Measurements from ENCODE around the gene NALCN. TPM values are rescaled to one million over a fixed set of nuclear protein-coding genes. Genes with fewer than 3 reads are reported as not detected.

The NALCN gene
- total and polyA plus RNA-seq, 2 of the 8 experiments (the other 6 are each of a cell fraction or from before 2014, with no cell fraction given), result 0.26 to 0.54 TPM

DNA sequence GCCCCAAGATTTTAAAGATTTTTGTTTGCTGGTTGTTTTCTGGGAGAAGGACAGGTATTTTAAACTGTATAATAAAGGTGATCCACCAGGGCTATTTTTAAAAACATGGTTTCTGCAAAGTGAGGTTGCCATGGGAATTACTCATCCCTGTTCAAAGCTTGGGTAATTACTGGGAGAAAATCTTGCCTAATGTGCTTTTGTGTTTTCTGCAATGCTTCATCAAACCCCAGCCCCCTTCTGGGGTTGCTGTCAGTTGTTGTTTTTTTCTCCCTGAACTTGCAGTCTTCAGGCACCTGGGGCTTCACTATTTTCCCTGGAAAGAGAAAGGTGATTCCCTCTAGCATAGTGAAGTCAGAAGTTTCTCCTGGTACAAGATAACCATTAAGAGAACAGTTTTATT lies 277.2 kb downstream of the NALCN start:
- Histone ChIP-seq H3K56ac (replicated peaks; ENCODE audit: insufficient read length, low read depth, low read length) (no peak overlapping the region), H3K4me3 (ENCODE audit: extremely low read depth in 1 of 4, insufficient read depth in 2 of 4, low read depth in 3 of 4, low read length in 4 of 4) (no peak overlapping the region), H3K14ac (ENCODE audit: insufficient read length) (no peak overlapping the region), H3K23ac (ENCODE audit: insufficient read length) (no peak overlapping the region), H3K79me2 (ENCODE audit: control insufficient read depth in 1 of 2, insufficient read depth in 2 of 2, low read length in 2 of 2) (no peaks in the 10 kb centered on the region), H3K4me1 (replicated peaks in 1 of 4; ENCODE audit: control insufficient read depth in 3 of 4, insufficient read depth in 4 of 4, low read length in 3 of 4) (no peaks in the 10 kb centered on the region; a peak in 2 of 7 replicates), H4K5ac (ENCODE audit: insufficient read length, low read depth, low read length) (no peak overlapping the region), H4K20me1 (replicated peaks in 1 of 2; ENCODE audit: control insufficient read depth in 1 of 2, insufficient read depth in 2 of 2, low read length in 2 of 2) (no peaks in the 10 kb centered on the region), H2BK20ac (ENCODE audit: low read length) (no peak overlapping the region), H2BK12ac (ENCODE audit: low read depth, low read length) (no peak overlapping the region), H3K27ac (ENCODE audit: low read depth, low read length) (no peak overlapping the region), H3K27me3 (replicated peaks in 1 of 4; ENCODE audit: control insufficient read depth in 3 of 4, extremely low read depth in 1 of 4, insufficient read depth in 3 of 4, low read length in 3 of 4) (no peaks in the 10 kb centered on the region), H2AK5ac (ENCODE audit: low read depth, low read length) (no peak overlapping the region), H3K9ac (replicated peaks in 1 of 4; ENCODE audit: extremely low read depth in 1 of 4, low read depth in 3 of 4, low read length in 3 of 4) (no peak overlapping the region), H3K79me1 (ENCODE audit: low read depth, low read length) (no peaks in the 10 kb centered on the region), H3K4ac (replicated peaks; ENCODE audit: insufficient read length, low read depth, low read length) (no peak overlapping the region), H3K9me3 (ENCODE audit: insufficient read depth in 2 of 2, low read depth in 1 of 2, low read length in 1 of 2) (no peaks in the 10 kb centered on the region), H3K23me2 (ENCODE audit: low read depth, low read length) (no peaks in the 10 kb centered on the region), H2BK120ac (replicated peaks; ENCODE audit: low read depth, low read length) (no peak overlapping the region), H3K36me3 (ENCODE audit: control insufficient read depth in 2 of 4, insufficient read depth in 4 of 4, low read length in 3 of 4) (no peaks in the 10 kb centered on the region), H2AFZ (ENCODE audit: low read length) (no peak overlapping the region), H2BK15ac (ENCODE audit: low read length) (no peak overlapping the region), H4K8ac (ENCODE audit: extremely low read depth, insufficient read depth, low read length) (no peak overlapping the region), H3K4me2 (ENCODE audit: insufficient read depth in 1 of 2, low read depth in 2 of 2, low read length in 2 of 2) (no peak overlapping the region), H4K91ac (replicated peaks; ENCODE audit: insufficient read length, low read length) (no peak overlapping the region), H3K18ac (ENCODE audit: extremely low read depth, low read length) (no peak overlapping the region), H2BK5ac (ENCODE audit: low read depth, low read length) (no peak overlapping the region)
- ChIA-PET CTCF (ENCODE audit: partially characterized antibody) (no interaction called here), POLR2A (ENCODE audit: partially characterized antibody) (no interaction called here)
- TF ChIP-seq, protein P1, sequence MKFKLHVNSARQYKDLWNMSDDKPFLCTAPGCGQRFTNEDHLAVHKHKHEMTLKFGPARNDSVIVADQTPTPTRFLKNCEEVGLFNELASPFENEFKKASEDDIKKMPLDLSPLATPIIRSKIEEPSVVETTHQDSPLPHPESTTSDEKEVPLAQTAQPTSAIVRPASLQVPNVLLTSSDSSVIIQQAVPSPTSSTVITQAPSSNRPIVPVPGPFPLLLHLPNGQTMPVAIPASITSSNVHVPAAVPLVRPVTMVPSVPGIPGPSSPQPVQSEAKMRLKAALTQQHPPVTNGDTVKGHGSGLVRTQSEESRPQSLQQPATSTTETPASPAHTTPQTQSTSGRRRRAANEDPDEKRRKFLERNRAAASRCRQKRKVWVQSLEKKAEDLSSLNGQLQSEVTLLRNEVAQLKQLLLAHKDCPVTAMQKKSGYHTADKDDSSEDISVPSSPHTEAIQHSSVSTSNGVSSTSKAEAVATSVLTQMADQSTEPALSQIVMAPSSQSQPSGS (IDR thresholded peaks at IDR 0.05; ENCODE audit: low read length), result no peak
- no peak for TF ChIP-seq SP4 (IDR thresholded peaks at IDR 0.05; ENCODE audit: low read length)
- TF ChIP-seq CTBP2 (IDR thresholded peaks at IDR 0.05; ENCODE audit: borderline replicate concordance, insufficient read depth, insufficient read length, low read length), result no peak
- no peak for TF ChIP-seq BACH1 (IDR thresholded peaks at IDR 0.05; ENCODE audit: low read length)
- TF ChIP-seq SP2 (IDR thresholded peaks at IDR 0.05; ENCODE audit: low read length), result no peak
- TF ChIP-seq HDAC6 (IDR thresholded peaks at IDR 0.05; ENCODE audit: low read depth, low read length), result no peak
- TF ChIP-seq RFX5 (IDR thresholded peaks at IDR 0.05; ENCODE audit: borderline replicate concordance, low read depth, low read length), result no peak
- TF ChIP-seq POLR2AphosphoS5 (IDR thresholded peaks at IDR 0.05; ENCODE audit: low read depth, low read length), result no peak
- TF ChIP-seq EGR1 (IDR thresholded peaks at IDR 0.05; ENCODE audit: borderline replicate concordance, low read depth, low read length), result no peak
- TF ChIP-seq SP1 (IDR thresholded peaks at IDR 0.05; ENCODE audit: low read depth, low read length), result no peak
- TF ChIP-seq SAP30 (IDR thresholded peaks at IDR 0.05; ENCODE audit: insufficient read depth, insufficient replicate concordance, low read length), result no peak
- TF ChIP-seq FOSL1 (IDR thresholded peaks at IDR 0.05; ENCODE audit: insufficient read depth, low read depth, low read length), result no peak
- TF ChIP-seq CHD1 (IDR thresholded peaks at IDR 0.05; ENCODE audit: low read depth, low read length), result no peak
- TF ChIP-seq EZH2 (IDR thresholded peaks at IDR 0.05; ENCODE audit: low read depth, low read length, severe bottlenecking), result no peak
- no peak for FAIRE-seq
- no peak for DNase-seq (ENCODE audit: low read depth in 1 of 2, low spot score in 2 of 2)

All from H1 (cell line).